ENCODE measurements around the gene TENM3.

Gene TENM3

DNA sequence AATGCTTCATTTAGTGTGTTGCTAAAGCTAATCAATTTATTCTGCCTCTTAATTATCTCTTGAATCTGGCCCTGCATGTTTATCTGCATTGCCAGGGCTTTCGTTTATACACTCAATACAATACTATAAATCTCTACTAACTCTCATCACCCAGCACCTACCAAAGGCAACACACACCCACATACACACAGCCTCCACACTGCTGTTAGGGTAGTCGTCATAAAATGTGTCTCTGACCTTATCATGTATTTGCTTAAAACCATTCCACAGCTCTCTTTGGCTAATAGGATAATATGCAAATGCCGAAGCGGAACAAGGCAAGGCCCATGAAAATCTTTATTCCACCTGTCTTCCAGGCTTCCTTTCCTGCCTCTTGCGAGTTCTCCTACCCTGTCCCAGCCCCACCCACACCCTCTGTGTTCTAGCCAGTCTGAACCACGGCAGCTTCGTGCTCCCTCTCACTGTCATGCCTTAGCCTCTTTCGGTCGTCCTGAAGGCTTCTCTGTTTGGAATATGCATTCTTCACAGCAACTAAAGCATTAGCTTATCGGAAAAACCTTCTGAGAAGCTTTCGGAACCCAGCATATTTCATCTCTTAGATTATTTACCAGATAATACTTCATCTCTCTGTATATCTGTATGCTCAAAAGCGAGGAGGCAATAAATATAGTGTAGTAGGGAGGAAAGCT lies 333.5 kb downstream of the TENM3 start:
- DNase-seq = no peak

DNA sequence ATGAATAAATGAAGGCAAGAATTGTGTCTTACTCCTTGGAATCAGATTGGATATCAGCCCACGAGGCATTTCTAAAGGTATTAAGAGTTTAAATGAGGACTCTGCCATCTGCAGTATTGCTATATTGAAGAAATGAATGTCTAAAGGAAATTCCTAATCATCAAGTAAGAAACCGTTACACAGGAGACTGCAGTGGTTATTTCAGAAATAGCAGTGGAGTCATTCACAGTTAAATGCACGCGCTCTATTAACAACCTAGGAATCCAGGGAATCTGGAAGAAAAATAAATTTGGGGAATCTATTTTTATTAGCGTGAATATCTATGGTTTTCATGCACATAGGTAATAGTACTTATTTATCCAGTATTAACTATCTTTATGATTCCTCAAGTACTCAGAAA lies 334.2 kb downstream of the TENM3 start:
- no peak for DNase-seq

DNA sequence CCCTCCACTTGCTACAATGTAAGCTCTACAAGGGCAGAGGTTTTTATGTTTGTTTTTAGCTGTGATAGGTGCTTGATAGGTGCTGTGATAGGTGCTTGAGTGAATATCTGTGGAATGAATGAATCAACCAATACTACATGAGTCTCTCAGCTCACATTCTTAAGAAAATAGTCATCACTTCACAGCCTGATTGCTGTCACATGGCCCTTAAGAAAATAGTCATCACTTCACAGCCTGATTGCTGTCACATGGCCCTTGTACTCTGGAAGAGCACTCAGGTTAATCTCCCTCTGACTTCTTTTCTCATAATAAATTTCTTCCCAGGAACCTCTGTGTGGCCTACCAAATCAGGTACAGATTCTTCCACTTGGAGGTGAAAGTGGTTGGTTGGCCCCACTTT lies 335.2 kb downstream of the TENM3 start:
- no peak for DNase-seq

DNA sequence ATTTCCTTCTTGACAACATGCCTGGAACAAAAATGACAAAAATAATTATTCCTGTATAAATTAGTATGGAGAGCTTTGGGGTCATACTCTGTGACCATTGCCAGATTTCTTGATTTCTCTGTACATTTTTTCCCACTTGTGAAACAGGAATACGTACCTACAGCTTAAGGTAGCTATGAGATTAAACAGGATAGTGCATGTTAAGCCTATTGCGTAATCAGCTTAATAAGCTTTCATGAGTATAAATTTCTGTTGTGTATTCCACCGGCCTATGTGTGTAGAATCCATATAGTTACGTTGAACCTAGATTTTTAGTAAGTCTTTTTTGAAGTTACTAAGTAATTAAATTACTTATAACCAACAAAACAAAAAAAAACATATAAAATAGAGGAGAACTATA lies 339.0 kb downstream of the TENM3 start:
- DNase-seq = no peak

DNA sequence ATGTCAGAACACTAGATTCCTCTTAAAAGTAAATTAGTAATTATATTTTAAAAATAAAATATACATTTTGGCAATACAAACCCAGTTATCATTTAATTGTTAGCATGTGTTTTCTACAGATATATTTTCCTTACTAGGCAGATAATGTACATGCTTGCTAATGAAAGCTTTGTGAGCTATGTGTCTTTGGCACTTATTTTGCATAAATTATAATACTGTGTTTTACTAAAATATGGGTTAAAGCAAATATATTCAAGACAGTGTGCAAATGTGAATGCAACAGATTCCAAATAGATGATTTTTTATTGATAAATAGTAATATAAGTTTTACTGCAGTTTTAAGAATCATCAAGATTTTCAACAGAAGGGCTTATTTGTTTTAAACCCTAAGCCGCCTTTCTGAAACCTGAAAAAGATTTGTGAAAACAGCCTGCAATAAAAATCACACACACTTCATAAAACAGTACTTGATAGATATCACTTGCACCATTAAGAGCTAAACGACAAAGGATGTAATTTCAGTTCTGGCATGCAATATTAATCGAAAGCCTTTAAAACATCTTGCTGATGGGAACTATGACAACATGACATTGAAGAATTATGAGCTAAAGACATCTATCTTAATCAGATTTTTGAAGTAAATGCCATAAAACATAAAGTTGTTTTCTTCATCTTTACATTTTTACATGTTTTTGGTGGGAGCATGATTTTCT lies 340.7 kb downstream of the TENM3 start:
- no peak for DNase-seq

DNA sequence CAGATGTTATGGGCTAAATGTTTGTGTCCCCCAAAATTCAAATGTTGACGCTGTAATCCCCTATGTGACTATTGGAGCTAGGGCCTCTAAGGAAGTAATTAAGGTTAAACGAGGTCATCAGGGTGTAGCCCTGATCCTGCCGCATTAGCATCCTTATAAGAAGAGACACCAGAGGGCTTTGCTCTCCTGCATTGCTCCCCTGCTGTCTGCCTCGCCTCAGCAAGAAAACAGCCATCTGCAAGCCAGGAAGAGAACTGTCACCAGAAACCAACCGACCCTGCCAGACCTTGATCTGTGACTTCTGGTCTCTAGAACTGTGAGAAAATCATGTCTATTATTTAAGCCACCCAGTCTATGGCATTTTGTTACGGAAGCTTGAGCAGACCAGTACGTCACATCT lies 342.1 kb downstream of the TENM3 start:
- DNase-seq = no peak

DNA sequence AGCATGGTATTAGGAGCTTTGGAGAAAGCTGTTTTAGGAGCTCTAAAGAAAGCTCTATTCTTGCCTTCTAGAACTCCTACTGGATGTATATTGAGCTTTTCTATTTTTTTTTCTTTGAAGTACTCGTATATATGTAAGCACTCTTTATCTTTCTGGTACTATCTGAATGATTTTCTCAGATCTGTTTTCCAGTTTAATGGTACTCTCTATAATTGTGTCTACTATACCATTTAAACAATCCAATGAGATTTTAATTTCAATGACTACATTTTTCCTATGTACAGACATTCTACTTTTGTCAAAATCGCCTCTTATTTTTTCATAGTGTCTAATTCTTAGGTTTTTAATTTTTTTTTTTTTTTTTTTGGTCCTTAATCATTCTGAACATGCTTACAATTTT lies 345.9 kb downstream of the TENM3 start:
- DNase-seq = no peak

DNA sequence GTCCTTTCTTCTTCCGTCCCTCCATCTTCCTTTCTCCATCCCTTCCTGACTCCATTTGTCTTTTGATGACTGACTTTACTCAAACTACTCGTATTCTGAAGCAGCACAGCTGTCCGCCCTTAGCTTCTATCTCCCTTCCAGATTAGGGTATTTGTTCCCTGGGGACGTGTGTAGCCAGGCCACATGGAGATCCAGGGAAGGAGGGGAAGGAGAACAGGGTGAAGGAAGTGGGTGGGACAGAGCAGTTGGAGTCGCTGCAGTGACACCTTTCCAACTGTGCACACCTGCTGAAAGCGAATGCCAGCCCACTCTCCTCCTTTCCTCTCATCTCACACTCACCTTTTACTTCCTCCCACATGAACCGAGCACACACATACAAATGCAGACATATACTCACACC lies 350.2 kb downstream of the TENM3 start:
- DNase-seq = no peak

DNA sequence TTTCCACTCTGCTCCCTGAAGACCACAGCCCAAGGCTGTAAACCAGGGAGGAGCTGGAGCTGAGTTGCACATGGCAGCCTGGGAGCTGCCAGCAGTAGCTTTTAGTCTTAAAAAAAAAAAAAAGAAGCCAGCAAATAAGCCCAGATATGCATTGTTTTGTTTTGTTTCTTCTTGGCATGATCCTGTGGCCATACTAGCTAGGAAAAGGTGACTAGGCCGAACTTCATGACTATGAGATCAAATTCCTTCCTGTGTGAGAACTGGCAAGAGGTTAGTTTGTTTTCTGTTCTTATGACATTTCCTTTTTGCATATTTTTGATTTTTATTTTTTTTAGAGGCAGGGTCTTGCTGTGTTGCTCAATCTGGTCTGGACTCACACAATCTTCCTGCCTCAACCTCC lies 350.7 kb downstream of the TENM3 start:
- no peak for DNase-seq

DNA sequence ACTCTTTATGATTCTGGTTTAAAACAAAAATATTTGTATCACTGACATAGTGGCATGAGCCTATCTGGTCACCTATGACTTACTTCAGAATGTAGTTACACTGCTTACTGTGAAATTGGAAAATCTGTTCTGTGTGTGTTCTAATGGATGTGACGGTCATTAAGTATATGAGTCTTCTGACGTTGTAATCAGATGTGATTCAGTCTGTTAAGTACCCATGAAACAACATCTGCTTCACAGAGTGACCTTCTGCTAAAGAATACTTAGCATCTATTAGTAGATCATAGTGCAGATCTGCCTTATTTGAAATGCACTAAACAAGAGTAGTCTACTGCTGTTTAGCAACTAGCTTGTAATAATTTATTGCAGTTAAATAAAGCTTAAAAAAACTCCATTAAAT lies 356.9 kb downstream of the TENM3 start:
- DNase-seq = no peak

DNA sequence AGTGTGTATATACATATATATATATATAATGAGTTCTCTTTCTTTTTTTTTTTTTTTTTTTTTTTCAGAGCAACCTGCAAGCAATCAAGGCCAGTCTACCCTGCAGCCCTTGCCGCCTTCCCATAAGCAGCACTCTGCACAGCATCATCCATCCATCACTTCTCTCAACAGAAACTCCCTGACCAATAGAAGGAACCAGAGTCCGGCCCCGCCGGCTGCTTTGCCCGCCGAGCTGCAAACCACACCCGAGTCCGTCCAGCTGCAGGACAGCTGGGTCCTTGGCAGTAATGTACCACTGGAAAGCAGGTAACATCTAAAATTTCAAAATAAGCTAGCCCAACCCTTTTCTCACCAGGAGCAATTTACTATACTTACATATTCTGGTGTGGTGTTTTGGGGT lies 357.7 kb downstream of the TENM3 start:
- DNase-seq = no peak

DNA sequence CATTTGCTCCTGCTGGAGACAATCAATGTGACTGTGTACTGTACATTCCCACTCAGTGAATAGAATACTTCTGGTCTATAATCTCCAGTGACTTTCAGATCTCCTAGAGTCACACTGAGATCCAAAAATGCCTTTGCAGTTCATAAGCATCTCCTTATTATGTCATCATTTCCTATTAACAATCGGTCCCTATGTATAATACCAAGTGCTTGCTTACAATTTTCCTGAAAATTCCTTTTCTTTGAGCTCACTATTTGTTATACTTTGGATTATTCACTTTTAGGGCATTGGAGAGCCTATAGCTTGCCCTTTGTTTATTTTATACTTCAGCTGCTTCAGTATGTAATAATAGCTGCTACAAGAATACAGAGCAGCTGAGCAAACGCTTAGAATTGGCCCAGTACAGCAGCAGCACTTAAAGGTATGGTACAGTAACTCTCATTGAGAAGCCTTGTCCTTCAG lies 361.0 kb downstream of the TENM3 start:
- no peak for DNase-seq

DNA sequence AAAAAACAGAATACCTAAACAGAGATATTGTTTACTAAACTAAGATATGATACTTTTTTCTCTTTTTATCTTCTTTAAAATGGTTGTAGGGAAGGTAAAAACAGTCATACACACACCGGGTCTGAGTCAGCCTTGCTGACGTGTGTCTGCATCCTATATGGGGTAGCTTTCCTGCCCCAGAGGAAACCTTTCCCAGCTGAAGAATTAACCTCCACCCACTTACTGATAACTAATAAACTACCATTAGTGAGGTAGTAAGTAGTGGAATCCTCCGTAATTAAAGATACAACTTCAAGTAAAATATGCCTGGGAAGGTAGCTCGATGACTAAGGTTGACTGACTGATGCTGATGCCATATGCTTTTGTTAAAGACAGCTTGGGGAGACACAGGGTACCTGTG lies 361.8 kb downstream of the TENM3 start:
- no peak for DNase-seq

DNA sequence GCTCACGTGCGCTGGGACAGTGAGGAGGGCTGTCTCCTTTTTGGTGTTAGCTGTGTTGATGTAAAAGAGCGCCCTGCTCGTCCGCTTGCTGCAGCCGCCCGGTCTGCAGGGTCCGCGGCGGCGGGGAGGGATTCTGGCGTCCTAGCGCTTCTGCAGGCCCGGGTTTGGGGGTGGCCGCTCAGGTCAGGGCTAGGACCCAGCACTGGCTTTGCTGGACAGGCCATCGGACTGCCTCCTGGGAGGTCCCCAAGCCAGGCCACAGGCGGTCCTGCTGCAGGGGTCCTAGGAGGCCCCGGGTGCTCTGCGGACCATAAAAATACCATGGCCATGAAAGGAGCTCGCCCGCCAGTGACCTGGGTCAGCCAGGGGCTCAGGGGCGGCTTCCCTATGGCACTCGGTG lies 365.3 kb downstream of the TENM3 start:
- no peak for DNase-seq

DNA sequence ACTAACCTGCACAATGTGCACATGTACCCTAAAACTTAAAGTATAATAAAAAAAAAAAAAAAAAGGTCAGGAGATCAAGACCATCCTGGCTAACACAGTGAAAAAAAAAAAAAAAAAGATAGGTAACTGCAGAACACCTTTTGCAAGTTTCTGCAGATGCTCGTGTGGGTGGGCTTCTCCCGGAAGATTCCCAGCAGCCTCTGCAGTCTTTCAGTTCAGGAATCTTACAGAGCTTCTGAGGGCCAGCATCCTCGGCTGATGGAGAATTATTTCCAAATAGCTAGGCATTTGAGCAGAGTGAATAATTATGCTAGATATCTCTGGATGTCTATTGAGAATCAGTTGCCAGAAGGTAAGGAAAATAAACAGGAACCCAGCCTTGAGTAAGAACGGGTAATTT lies 373.3 kb downstream of the TENM3 start:
- no peak for DNase-seq

DNA sequence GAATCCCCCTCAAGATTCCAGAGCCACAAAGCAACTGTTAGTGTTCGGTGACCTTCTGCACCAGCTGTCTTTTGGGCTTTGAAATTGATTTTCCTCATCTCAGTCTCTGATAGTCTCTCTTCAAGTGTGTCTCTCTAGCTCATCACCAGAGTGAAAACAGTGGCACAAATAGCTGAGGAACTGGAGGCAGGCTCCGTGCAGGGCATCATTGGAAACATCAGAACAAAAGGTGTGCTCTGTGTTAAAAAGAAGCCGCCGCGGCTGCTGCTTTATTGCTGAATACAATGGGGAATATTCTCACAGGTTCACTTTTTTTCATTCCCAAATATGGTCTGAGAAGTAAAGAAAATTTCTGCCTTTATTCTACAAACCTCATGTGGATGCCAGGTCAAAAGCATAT lies 376.5 kb downstream of the TENM3 start:
- no peak for DNase-seq

DNA sequence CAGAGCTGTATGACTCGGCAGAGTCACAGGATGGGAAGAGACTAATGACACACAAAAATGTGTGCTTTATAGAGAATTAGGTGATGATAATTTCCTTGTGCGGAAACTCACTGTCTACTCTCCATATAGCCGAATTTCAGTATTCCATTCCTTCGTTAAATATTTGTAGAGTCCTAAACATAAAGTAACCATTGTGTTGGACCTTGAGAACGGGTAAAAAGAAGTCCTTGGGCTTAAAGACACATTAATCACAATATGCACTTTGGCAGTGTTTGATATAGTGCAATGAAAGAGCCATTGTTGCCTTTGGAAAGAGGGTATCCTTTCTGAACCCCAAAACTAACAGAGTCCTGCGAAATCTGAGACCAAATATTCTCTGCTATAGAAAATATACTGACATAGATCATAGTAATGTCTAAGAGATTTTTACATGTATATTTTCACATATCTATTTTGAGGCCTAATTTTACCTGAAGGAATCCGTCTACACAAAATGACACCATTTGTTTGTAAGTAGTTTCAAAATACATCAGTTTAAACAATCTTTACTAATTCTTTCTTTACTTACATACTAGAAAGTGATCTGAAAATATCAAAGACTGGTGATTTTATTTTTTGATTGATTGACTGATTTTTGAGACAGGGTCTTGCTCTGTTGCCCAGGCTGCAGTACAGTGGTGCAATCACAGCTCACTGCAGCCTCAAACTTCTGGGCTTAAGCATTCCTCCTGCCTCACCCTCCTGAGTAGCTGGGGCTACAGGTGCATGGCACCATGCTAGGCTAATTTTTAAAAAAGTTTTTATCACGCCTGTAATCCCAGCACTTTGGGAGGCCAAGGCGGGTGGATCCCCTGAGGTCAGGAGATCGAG lies 377.1 kb downstream of the TENM3 start:
- no peak for DNase-seq

DNA sequence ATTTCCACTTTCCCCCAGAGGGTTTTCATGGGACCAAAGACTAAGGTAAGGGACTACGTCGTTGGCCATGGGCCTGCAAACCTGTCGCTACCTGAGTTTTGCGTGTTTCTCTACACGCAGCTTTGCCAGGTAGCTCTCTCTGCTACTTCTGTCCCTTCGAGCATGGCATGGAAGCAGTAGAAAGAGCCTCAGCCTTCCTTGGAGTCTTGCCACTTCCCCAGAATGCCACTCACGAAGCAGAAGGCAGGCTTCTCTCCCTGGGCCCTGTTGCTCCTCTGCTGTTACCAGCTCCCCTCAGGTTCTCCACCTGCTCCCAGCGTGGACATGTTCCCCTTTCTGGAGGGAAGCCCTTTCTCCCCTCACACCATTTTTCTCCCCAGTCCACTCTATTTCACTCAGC lies 381.1 kb downstream of the TENM3 start:
- no peak for DNase-seq

DNA sequence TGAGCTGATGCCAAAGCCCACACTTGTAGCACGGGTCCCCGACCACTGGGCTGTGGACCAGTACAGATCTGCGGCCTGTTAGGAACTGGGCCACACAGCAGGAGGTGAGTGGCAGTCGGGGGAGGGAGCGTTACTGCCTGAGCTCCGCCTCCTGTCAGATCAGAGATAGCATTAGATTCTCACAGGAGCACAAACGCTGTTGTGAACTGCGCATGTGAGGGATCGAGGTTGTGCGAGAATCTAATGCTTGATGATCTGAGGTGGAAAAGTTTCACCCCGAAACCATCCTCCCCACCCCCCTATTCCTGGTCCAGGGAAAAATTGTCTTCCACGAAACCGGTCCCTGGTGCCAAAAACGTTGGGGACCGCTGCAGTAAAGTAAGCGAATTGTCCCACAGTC lies 382.0 kb downstream of the TENM3 start:
- DNase-seq = no peak

DNA sequence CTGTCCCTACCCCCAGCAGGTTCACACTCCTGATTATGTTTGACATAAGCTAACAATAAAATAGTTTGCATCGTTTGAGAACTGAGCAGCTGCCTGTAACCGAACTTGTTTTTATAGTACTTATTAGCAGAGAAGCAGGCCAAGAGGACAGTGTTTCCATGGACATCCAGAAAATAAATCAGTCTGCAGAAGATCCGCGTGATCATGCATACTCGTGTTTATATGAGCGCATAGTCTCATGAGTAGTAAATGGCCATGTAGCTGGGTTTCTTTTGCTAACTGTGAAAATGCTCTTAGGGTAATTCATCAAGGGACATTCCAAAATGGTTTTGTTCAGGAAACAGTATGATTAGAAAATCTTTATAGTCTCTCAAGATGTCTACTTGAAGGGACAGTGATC lies 384.8 kb downstream of the TENM3 start:
- no peak for DNase-seq

DNA sequence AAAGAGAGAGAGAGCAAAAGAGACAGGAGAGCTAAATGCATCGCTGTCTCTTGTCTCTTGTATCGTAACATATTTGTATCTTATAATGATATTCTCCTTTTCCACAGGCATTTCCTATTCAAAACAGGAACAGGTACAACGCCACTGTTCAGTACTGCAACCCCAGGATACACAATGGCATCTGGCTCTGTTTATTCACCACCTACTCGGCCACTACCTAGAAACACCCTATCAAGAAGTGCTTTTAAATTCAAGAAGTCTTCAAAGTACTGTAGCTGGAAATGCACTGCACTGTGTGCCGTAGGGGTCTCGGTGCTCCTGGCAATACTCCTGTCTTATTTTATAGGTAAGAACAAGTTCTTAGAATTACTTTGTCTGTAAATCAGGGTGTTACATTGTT lies 385.3 kb downstream of the TENM3 start:
- no peak for DNase-seq

DNA sequence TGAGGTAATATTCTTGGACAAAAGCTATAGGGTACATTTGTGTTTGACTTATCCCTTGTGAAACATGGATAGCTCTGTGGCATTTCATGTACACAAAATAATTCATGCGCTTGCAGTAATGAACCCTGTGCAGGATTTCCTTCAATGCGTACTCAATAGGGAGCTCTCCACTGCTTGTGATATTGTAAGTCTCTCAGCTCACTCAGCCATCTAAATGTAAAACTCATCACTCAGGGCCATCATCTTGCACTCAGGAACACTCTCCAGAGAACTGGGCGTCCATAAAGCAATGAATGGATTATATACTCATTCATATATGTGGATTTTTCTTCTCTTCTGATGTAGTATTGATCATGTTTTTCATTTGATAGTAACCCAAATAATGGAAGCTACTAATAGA lies 385.9 kb downstream of the TENM3 start:
- no peak for DNase-seq

DNA sequence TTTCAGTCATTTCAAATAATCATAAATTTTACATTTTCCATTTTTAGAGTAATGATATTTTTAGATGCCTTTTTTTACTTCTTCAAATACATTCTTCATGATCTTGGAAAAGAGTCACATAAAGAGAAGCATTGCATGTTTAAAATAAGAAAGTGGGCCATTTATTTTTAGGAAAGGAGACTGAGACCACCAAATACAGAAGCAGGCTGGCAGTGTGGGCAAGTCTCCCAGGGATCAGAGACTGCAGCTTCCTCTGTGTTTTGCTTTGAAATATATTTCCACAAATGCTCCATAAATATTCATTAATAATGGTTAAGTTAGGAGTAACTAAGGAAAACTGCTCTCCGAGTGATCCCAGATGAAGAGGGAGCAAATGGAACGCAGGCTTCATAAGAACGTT lies 397.3 kb downstream of the TENM3 start:
- no peak for DNase-seq

DNA sequence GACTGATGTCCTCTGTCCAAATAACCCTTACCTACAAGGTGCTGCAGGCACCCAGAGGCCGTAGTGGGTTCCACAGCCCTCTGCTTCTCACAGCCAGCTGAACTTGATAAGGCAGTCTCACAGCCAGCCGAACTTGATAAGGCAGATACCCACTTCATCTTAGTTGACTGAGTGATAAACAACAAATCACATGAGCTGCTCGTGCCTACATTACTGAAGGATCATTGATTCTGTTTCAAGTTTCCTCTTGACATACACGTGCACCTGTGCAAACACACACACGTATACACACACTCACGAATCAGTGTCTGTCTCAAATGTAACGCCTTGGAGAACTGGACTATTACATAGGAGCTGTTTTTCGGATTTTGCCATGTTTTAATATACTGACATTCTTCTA lies 397.7 kb downstream of the TENM3 start:
- no peak for DNase-seq

All from suppressor macrophage (primary cell).